ENCODE measurements around the gene IZUMO1.
A peak's percentile ranks its signal among the peaks of the same experiment; 100 is the strongest.

IZUMO1 gene

DNA sequence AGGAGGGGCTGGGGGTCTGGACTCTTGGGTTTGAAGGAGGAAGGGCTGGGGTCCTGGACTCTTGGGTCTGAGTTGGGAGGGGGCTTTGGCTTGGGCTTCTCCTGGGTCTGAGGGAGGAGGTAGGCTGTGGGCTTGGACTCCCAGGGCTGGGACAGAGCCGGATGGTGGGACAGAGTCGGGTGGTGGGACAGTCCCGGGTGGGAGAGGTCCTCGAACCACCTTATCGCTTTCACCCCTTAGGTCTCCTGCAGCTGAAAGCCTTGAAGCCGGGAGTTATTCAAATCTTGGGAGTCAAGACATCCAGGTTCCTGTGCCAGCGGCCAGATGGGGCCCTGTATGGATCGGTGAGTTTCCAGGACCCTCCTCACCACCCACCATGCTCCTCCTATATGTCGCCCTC, 10.0 kb upstream of the IZUMO1 start:
- DNase-seq = no peak

DNA sequence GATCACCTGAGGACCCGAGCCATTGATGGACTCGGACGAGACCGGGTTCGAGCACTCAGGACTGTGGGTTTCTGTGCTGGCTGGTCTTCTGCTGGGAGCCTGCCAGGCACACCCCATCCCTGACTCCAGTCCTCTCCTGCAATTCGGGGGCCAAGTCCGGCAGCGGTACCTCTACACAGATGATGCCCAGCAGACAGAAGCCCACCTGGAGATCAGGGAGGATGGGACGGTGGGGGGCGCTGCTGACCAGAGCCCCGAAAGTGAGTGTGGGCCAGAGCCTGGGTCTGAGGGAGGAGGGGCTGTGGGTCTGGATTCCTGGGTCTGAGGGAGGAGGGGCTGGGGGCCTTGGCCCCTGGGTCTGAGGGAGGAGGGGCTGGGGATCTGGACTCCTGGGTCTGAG, 9.5 kb upstream of the IZUMO1 start:
- DNase-seq = no peak

DNA sequence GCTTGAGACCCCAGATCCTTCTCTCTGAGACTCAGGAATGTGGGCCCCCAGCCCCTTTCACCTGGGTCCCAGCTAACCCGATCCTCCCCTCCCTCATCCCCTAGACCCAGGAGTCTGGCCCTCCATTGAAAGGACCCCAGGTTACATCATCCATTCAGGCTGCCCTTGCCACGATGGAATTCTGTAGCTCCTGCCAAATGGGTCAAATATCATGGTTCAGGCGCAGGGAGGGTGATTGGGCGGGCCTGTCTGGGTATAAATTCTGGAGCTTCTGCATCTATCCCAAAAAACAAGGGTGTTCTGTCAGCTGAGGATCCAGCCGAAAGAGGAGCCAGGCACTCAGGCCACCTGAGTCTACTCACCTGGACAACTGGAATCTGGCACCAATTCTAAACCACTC, 9.1 kb upstream of the IZUMO1 start:
- no peak for DNase-seq

DNA sequence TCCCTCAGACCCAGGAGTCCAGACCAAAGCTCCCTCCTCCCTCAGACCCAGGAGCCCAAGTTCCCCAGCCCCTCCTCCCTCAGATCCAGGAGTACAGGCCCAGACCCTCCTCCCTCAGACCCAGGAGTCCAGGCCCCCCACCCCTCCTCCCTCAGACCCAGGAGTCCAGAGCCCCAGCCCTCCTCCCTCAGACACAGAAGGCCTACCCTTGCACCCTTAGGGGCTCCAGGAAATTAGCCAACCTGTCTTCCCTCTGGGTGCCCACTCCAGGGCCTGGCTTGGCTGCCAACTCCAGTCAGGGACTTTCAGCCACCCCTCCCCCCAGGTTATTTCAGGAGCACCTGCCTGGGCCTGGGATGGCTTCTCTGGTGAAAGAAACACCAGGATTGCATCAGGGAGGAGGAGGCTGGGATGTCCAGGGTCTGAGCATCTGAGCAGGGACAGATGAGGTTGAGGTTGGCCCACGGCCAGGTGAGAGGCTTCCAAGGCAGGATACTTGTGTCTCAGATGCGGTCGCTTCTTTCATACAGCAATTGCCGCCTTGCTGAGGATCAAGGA, 8.5 kb upstream of the IZUMO1 start, which contains the start of gene FGF21:
FGF21 (plus strand) TSS at position 441 of the 558 bp plus-strand sequence. CDS start 713 bp downstream, outside the sequence.
- DNase-seq = no peak

DNA sequence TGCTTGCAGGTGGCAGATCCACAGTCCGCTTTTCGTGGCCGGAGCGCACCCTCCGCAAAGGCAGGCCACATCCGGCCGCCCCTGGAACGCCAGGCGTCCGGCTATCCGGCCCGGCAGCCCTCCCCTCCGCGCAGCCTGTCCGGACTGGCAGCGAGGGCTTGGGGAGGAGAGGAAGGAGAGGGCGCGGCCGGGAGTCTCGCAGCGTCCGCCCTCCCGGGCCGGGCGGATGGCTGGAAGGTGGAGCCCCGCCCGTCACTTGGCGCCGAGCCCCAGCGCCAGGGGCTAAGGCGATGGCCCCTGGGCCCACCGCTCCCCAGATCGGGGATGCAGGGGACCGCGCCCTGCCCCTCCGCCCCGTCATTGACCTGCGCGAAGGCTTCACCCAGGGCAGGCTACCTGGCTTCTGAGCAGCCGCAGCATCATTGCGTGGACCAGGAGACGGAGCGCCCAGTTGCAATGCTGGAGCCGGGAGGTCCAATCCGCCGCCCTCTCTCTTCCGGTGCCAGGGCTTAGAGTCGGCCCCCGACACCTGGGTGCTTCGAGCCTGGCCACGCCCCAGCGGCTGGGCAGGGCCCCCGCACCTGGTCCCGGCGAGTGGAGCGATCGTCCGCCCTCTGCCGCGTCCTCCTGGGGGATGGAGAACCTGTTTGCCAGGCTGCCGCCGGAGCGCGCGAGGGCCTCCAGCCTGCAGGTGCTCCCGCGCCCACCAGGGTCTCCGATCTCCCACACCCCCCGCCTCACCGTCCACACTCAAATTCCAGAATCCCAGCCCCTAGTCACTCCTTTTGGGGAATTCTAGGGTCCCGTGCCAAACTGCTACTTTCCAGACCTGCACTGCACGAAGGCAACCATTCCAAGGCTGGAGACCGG, 6.0 kb upstream of the IZUMO1 start, which contains the start of gene FUT1:
FUT1 (minus strand) TSS at position 146 of the 870 bp plus-strand sequence. CDS start 1,360 bp downstream, outside the sequence.
- DNase-seq = no peak

DNA sequence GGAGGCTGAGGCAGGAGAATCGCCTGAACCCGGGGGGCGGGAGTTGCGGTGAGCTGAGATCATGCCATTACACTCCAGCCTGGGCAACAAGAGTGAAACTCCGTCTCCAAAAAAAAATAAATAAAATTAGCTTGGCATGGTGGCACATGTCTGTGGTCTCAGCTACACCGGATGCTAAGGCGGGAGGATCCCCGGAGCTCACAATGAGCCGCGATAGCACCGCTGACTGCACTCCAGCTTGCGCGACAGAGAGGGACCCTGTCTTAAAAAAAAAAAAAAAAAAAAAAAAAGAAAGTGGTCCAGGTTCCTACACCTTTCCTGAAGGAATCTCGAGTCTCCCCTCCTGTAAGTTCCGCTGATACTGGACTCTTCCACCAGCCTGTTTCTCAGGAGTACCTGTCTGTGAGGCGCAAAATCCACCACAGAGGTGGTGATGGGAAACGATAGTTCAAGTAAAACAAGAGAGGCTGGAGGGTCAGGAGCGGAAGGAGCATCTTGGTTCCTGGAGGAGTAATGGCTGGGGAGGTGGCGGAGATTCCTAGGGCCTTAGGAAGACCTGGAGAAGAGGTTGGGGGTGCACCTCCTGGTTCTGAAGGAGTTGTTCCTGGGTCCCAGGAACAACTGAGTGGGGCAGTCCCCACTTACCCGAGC, 5.3 kb upstream of the IZUMO1 start:
- DNase-seq = no peak

DNA sequence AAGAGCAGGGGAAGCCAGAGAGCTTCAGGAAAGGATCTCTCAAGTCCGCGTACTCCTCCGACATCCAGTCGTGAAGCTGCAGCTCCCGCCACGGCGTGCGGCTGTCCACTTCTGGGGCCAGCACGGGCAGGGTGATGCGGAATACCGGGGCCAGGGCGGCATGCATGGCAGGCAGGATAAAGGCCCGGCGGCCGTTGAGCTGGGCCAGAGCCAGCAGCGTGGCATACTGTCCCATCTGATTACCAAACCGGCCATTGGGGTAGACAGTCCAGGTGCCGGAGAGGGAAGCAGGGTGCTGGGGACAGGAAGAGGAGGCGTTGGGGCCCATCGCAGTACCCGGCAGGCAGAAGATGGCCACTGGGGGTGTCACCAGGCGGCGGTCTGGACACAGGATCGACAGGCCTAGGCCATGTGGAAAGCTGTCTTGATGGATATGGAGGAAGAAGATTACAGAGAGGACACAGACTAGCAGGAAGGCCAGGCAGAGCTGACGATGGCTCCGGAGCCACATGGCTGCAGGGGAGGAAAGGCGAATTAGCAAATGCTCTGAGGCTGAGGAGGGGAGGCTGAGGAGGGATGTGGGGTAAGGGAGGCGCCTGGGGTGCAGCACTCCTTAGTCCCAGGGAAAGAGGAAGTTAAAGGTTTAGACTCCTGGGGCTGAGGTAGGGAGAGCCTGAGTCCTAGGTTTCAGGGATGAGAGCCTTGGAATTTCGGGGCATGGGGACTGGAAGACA, 4.2 kb upstream of the IZUMO1 start:
- no peak for DNase-seq

DNA sequence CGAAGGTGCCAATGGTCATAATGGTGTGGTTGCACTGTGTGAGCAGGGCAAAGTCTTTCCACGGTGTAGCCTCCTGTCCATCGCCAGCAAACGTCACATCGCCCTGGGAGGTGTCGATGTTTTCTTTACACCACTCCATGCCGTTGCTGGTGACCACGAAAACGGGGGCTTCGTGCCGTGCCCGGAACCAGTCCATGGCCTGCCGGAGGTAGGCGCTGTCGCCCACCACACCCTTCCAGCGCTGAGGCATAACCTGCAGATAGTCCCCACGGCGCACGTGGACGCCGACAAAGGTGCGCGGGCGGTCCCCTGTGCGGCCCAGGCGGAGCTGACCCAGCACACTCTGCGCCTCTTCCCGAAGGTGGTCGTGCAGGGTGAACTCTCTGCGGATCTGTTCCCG, 3.6 kb upstream of the IZUMO1 start:
- DNase-seq = no peak

DNA sequence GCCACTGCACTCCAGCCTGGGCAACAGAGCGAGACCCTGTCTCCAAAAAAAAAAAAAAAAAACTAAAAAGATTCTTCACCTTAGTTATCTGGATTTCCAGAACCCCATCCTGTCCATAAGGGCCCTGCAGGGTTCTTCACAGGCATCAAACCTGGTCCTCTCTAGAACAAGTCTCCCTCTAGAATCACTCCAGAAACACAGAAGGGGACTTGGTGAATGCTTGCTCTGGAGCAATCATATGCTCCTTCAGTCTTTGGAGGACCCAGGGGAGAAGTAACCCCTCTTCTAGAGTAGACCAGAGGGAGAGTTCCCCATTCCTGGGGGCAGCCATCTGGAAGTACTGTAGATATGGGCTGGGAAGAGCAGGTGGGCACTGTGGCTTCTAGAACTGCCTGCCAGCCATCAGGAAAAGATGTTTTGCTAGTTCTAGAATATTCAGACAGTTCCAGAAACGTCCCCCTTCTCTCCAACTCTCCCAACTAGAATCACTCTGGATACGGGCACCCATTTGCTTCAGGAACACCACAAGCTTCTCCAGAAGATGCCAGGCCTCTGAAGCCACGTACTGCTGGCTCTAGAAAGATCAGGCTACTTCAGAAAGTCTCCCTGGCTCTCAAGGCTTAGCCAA, 3.0 kb upstream of the IZUMO1 start:
- DNase-seq = no peak

DNA sequence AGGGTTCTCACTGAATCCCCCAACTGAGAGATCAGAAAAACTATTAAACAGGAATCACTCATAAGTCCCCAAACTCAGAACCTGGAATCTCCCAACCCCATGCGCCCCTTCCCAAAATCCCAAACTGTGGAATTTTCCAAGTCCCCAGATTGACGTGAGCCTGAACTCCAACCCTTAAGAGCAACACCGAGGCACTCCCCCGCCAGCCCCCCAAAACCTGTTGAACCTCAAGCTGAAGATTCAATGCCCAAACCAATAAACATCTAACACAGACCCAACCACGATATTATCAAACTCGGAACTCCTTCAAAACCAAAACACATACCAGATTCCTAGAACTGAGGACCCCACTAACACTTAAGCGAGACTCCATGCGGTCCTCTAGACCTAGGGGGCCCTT, 599 bp downstream of the IZUMO1 start:
- DNase-seq = no peak

DNA sequence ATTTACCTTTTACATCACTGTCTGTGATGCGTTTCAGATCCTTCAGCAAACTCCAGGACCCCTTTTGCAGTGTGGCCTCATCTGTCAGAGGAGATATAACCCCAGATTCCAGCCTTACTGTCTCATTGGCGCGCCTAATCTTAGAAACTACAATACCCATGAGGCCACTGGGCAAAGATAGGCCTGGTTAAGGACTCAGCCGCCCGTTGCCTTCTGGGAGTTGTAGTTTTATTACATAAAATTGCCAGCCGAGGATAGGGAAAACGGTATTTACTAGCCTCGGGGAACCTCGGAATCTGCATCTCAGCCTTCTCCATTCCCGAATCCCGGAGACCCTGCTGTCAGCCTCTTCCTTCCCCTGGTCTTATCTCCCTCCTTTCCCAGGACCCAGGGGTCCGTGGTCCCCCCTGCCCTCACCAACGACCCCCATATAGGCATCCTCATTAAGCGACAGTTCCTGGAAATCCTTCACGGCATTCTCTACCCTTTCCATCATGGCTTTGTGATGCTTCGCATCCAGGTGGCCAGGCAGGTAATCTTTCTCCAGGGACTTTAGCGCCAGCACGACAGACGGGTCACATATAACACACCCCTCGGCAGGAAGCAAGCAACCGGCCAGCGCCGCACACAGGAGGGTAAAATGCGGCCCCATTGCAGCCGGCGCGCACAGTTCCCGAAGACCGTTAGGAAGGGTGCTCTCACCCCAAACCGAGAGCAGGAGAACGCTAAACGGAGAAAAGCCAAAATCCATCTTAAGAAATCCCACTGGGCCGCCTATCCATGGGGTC, 1.3 kb downstream of the IZUMO1 start:
- DNase-seq = peak; percentile 25

DNA sequence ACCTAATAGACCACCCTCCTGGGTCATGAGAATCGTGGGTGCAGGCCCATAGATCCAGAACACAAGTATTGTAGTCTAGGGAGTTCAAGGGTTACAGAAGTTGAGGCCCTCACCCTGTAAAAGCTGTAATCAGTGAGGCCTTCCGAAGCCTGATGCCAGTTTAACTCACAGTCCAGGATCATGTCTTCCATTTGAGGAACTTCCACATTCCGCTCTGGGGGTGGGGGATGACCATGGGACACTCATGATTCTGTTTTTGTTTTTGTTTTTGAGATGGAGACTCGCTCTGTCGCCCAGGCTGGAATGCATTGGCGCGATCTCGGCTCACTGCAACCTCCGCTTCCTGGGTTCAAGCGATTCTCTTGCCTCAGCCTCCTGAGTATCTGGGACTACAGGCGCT, 4.6 kb downstream of the IZUMO1 start:
- no peak for DNase-seq

DNA sequence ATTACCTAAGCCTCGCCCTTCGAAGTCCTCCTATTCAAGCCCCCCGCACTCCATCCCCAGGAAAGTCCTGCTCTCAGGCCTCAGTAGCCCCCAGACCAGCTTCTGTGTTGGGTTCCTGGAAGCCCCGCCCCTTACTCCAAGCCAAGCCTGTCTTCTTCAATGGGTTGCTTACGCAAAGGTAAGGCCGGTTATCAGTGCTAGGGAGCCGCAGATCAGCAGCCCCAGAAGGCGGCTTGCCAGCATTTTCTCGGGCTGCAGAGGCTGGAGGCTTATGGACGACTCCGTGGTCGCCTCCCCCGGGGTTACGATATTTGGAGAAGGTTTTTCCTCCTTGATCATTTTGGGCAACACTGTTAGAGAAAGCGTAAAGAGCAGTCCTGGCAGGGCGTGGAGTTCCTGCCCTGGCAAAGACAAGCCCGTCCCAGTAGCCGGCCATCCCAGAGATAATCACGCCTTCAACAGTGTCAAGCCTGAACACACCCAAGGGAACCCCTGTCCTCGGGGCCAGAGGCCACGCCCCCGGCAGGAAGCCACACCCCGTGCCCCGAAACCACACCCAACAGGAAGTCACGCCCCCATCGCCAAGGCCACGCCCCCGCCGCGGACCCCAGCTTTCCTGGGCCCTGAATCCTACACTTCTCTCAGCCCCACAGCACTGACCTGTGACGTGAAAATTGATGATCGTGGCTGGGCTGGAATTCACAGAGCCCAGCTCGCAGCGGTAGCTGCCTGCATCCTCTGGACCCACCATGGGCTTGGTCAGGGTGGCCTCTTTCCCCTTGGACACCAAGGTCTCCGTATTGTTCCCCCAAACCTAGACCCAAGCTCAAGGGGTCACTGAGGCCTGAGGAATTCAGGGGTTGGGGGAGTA, 5.3 kb downstream of the IZUMO1 start:
- no peak for DNase-seq

DNA sequence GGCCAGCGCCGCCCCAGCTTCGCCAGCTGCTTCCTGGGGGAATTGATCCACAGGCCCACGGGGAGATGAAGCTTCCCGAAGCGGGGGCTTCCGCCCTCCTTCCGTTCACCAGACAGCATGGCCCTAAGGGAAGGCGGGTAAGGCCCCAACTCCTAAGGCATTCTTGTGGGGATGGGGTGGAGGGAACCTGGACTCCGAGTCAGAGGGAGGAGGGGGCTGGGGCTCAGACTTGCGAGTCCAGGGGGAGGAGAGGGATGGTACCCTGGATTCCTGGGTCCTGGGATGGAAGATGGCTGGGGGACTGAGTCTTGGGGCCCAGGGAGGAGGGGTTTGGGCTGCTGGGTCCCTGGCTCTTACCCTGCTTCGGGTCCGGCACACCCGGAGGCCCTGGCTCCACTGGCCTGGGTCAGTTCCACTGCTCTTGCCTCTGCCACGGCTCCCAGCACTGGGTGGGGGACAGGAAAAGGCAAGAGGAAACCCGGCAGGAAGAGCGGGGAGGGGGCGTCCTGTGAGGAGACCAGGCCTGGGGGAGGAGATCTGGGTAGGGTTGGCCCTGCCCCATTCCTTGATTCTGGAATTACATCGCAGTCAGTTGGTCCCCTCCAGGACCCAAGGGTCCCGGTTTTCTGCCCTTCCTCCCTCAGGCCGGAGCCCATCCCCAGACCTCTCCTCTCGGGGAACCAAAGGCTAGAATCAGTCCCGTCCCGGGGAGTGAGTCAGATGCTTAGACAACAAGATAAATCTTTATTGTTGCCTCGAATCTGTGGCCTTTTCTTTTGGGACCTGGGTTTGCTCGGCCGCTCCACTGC, 6.3 kb downstream of the IZUMO1 start, which contains the start of gene RASIP1:
RASIP1 (minus strand) TSS at position 447 of the 809 bp plus-strand sequence; CDS start at position 119, 328 bp downstream.
- no peak for DNase-seq

DNA sequence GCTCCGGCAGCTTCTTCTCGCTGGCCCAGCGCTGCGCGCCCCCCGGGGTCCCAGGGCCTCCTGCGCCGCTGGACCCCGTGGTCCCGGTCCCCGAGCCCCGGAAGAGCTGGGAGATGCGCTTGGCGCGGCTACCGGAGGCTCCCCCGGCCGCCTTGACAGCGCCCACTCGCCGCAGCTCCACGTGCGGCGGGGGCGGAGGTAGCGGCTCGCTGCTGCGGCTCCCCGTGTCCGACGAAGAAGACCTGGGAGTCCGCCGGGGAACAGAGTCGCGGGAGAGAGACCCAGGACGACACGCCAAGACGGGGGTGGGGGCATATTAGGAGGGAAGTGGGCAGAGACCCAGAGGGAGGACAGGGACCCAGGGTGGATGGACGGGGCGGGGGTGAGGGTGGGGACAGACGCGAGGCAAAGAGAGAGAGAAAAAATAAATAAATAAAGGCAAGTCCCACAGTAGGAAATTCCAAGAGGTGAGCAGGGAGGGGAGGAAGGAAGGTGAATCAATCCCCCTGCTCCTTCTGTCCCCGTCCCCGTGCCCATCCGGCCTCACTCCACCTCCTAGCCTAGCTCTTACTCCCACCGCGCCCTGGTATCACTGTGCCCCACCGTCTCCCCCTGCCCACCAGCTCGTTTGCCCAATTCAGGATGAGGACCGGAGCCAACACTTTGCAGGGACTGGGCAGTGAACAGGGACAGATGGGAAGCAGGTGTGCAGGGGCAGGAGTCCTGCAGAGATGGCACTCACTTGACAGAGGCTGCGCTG, 7.1 kb downstream of the IZUMO1 start:
- no peak for DNase-seq

DNA sequence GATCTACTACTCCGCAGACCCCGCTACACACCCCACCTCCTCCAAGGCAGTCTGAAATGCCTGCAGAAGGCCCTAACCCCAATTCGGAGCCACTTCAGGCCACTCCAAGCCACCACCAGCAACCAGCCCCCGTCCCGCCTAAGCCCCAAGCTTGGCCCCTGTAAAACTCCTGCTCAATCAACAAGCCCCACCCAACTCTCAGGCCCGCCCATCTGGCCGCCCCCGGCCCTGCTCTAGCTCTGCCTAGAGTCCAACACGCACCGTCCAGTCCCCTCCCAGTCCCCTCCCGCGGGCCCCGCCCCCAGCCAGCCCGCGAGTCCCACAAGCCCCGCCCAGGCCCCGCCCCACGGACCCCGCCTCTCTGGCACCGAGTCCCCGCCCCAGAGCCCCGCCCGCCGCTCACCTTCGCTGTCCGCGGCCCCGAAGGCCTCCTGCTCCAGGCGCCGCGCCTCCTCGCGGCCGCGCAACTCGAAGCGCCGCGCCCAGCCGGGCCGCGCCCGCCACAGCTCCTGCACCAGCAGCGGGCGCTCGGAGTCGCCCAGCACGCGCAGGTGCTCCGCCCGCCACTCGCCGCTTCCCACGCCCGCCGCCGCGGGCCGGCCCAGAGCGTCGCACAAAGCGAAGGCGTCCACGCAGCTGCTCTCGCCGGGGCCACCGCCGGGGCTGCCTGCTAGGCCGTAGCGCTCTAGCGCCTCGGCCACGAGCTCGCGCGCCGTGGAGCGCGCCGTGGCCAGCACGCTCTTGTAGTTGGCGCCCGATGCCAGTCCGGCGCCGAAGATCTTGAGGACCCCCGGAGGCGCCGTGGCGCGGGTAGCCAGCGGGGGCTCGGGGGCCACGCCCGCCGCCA, 7.9 kb downstream of the IZUMO1 start:
- DNase-seq = peak; percentile 88

DNA sequence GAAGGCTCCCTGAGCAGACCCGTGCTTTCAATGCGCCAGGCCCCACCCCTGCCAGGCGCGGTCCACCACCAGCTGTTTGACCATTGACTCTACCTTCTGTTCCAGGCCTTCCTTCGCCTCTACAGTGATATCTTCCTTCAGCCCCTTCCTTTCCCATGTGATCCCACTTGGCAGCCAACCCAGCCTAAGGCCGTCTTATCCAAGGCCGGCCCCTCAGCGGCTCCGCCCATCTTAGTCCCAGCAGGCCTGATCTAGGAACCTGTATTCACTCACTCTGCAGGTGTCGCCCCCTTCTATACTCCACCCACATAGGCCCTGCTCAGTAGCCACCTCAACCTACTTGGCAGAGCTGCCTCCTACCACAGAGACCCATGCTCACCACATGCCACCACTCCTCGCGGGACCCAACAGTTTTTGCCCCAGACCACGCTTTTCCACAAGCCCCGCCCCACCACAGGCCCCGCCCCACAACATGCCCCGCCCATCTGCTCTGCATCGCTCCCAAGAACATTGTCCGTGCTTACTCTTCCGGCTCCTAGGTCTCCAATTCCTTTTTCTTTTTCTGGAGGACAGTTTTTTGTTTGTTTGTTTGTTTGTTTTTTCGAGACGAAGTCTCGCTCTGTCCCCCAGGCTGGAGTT, 9.2 kb downstream of the IZUMO1 start:
- DNase-seq = no peak

Data from activated T-cell treated with anti-CD3 and anti-CD28 coated beads for 4 hours (primary cell).